GM12892 (cell line): ENCODE measurements around the gene RNF4.

Source experiments
- DNase-seq: peaks from one replicate; pipeline ENCODE4 v3.0.0; 2011; ENCODE audit not compliant: insufficient read length
- FAIRE-seq: peaks from 2 replicates; lab custom pipeline; 2011; peaks lifted over from hg19 to GRCh38; lab: Jason Lieb, UNC
- POLR2A ChIP-seq: IDR thresholded peaks from 2 replicates; pipeline ENCODE4 v1.6.1; 2011; ENCODE audit warnings: low read depth, low read length, control low read depth
- POLR2AphosphoS5 ChIP-seq: IDR thresholded peaks from 2 replicates; pipeline ENCODE4 v1.6.1; 2011; ENCODE audit warnings: low read depth, low read length, control low read depth
- TAF1 ChIP-seq: IDR thresholded peaks from 2 replicates; pipeline ENCODE4 v1.6.1; 2011; ENCODE audit warnings: low read depth, mild to moderate bottlenecking, control low read depth, low read length, borderline replicate concordance

RNF4 gene

DNA sequence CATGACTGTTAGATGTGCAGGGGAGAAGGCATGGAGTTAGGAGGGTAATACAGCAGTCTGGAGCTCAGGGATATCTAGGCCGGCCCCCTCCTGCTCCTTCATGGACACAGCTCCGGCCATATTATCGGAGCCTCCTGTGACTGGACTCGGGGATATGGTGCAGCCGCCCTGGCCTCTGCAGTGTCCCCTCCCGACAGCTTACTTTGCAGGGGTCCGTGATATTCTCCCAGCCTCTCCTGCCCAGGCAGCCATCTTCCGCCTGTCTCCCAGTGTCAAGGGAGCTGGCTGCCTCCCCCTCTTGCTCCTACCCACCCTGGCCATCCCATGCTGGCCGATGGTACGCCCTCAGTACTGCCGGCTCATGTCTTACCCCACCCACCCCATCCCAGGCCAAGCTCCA is 19.9 kb upstream of the RNF4 start:
- DNase-seq (no peak), FAIRE-seq (no peak)
- TF ChIP-seq POLR2AphosphoS5: no peak
- TF ChIP-seq POLR2A: no peak

DNA sequence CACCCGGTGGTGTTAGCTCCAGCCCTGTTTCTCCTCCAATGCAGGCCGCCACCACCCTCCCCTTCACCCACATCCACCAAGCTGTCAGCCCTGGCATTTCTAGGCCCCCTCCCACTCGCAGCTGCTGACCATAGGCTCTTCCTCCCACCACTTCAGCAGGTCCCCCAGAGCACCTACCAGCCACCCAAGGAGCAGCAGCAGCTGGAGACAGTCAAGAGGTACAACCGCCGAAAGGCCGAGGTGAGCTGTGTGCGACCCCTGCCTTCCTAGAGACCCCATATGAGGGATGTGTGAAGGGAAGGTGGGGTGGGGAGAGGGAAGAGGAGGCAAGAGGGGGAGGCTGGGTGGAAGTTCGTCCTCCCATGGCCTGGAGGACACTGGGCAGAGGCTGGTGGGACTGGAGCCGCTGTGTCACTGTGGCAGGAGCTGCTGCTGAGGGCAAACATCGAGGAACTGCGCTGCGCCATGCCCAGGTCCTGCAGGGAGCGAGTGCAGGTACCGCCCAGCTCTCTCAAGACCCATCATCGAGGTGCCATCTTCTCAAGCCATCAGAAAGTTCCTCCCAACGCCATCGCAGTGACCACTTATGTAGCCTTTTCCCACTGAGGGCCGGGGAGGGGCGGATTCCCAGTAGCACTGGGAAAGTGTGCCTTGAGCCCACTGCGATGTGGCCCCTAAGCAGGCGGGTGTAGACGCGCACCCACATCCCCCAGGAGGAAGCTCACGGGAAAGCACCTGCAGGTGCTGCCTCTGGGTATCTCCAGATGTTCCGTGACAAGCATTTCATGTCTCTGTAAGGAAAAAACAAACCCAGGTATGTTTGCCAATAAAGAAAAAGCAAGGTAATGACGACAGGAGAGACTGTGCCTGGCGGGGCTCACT is 19.2 kb upstream of the RNF4 start:
- TF ChIP-seq POLR2A (no peak), POLR2AphosphoS5 (no peak), TAF1 (no peak)
- FAIRE-seq (no peak), DNase-seq (peak; percentile 17)

GRCh38 chr4:2450394-2451035 is 18.4 kb upstream of the RNF4 start:
- FAIRE-seq: no peak
- peak; percentile 18 for DNase-seq

GRCh38 chr4:2451036-2451520 is 17.8 kb upstream of the RNF4 start:
- TF ChIP-seq POLR2A (no peak), TAF1 (no peak), POLR2AphosphoS5 (no peak)

More at GRCh38 chr4:2450394-2451035, 18.4 kb upstream of the RNF4 start:
- TF ChIP-seq TAF1 (no peak), POLR2AphosphoS5 (no peak), POLR2A (no peak)

DNA sequence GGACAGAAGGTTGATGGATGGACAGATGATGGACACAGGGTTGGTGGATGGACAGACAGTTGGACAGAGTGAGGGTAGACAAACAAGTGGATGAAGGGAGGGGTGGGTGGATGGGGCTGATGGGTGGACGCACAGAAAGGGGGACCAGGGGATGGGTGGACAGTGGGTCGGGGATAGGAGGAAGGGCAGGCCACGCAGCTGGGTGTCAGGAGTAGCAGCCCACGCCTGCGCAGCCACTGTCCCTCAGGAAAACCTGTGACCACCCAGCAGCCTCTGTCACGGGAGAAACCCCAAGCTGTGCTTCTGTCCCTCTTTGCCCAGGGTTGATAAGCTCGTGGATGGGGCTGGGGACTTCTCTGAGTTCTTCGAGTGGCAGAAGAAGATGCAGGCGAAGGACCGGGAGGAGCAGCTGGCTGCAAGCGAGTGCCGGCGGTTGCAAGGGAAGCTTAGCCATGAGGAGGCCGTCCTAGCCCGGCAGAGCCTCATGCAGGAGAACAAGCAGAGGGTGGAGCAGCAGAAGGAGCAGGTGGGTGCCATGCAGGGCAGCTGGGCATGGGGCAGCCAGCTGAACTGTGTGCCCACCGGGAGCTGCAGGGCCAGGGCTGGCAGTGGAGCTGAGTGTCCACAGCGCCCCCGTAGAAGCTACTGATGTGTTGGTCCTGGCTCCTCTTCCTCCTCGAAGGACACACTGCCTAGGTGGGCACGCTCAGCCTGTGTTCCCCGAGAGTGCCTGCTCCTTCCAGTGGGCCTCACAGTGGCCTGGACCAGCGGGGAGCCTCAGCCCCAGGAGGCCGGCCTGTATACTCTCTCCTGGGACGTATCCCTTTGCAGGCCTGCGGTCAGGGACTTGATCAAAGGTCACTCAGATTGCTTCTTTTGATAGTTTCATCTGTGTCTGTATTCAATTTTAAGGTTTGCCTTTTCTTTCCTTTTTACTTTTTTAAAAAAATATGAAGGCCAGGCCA is 16.8 kb upstream of the RNF4 start:
- DNase-seq (no peak), FAIRE-seq (no peak)
- TF ChIP-seq TAF1 (no peak), POLR2AphosphoS5 (no peak), POLR2A (no peak)

More at GRCh38 chr4:2451036-2451520, 17.8 kb upstream of the RNF4 start:
- DNase-seq (peak; percentile 8), FAIRE-seq (no peak)

DNA sequence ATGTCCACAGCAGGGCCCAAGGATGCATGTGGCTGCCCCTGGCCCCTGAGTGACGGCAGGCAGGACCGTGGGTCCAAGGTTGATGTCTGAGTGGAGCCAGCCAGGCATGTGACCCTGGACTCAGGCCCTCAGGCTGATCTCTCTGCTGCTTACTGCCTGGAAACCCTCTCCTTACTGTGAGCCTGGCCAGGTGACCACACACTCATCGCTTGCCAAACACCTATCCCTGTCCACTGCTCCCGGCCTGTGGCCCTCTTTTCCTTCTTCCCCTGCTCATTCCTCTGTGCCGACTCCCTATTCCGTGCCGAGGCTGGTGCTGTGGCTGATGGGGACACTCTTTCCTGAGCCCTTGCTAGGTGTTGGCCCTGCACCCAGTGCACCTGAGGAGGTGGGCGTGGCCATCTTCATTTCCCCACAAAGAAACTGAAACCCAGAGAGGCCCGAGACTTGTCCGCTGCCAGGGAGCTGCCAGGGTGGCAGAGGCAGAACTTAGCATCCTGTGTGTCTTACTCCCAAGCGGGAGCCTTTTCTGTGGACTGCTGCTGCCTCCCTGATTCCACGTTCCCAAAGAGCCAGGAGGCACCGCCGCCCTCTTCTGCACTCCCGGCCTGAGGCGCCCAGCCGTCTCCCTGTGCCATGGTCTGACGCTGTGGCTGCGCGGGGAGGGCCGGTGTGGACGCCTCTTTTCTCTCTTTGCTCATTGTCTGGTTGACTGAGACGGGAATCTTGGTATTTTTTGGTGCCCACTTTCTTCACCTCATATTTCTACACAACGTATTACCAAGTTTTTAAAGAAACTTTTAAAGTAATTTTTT is 11.2 kb upstream of the RNF4 start:
- TF ChIP-seq POLR2AphosphoS5: no peak
- TF ChIP-seq POLR2A: no peak
- no peak for TF ChIP-seq TAF1
- no peak for DNase-seq
- FAIRE-seq: no peak

DNA sequence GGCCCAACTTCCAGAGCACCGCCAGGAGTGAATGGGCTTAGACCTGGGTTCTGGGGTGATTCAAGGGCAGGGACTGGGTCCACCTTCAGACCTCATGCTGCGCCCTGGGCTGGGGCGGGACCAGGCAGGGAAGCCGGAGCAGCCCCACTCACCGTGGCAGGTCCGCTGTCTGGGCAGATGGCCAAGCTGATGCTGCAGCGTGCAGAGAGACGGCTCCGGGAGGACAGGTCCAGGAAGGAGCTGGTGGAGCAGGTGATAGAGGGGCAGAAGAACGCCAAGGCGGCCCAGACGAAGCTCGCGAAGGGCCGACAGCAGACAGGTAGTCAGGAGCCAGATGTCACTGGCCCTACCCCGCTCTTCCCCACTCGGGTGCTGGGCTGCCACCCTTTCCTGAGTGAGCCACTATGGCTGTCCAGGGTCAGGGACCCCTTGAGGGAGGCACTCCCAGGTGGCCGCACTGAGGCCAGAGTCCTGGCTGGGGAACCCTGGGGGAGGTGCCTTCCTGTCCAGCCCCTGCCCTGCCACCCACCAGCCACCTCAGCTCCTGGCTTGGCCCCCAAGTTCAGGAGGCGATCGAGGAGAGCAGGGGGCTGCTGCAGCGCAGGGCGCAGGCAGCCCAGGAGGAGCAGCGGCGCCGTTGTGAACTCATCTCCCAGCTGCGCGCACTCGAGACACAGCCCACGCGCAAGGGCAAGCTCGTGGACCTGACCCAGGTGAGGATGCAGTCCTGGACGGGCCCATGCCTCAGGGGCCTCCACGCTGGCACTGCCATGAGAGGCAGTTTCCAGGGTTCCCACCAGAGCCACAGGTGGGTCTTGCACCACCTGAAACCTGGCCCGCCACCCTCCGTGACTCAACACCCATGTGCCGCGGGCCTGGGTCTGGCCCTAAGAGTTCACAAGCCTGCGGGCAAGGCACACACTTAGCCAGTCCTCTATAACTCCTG is 10.1 kb upstream of the RNF4 start:
- FAIRE-seq (no peak), DNase-seq (no peak)
- TF ChIP-seq POLR2AphosphoS5 (no peak), TAF1 (no peak), POLR2A (no peak)

DNA sequence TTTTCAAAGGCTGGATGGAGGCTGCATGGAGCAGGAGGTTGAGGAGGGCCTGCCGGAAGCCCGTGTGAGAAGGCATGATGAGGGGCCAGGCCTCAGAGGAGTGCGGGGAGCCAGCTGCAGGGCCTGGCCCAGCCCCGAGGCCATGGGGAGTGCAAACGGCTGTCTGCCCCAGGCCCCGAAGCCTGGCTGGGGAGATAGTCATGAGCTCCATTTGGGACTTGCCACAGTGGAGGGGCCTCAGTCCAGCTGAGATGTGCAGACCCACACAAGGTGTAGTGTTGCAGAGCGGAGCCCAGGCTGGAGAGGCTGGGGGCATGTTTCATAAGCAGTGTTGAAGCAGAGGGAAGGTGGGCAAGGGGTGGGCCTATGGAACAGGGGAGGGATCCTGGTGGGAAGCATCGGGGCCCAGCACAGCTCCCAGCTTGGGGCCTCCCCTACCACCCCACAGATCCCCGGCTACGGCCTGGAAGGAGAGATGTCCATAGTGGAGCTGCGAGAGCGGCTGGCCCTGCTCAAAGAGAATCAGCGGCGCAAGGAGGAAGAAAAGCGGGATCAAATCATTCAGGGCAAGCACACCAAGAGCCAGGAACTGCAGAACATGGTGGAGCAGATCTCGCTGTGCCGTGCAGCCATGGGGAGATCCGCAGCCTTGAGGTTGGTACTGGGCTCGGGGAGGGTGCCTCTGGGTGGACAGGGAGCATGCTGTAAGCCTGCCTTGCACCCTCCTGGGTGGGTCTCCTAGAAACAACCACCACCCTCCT is 9.1 kb upstream of the RNF4 start:
- FAIRE-seq: no peak
- TF ChIP-seq POLR2A (no peak), POLR2AphosphoS5 (no peak), TAF1 (no peak)
- no peak for DNase-seq

- FAIRE-seq (no peak), DNase-seq (no peak)
- TF ChIP-seq POLR2AphosphoS5 (no peak), POLR2A (no peak), TAF1 (no peak)
These were observed 7.5 kb upstream of the RNF4 start for GRCh38 chr4:2461246-2461960.
